Measurements from ENCODE around the gene HK2. TPM values are rescaled to one million over a fixed set of nuclear protein-coding genes. Genes with fewer than 3 reads are reported as not detected.
"Not testable (repeated sequence)": the region's sequence is repeated elsewhere in the genome, so short reads cannot be mapped to it uniquely, and the experiment has no call there.

HK2 gene
- total and polyA plus RNA-seq, 2 donors, result 4.8 to 8.2 TPM

- Histone ChIP-seq H3K36me3 (ENCODE audit: control insufficient read depth in 2 of 2, insufficient read depth in 2 of 2, low read length in 1 of 2) (peaks cover 8 to 27% of the 10 kb centered on the region in 2 donors), H3K9me3 (ENCODE audit: control insufficient read depth in 2 of 2, insufficient read depth in 1 of 2, low read length in 1 of 2) (no peaks in the 10 kb centered on the region)
Measured at GRCh38 chr2:74892609-74893008, 58.7 kb downstream of the HK2 start.

DNA sequence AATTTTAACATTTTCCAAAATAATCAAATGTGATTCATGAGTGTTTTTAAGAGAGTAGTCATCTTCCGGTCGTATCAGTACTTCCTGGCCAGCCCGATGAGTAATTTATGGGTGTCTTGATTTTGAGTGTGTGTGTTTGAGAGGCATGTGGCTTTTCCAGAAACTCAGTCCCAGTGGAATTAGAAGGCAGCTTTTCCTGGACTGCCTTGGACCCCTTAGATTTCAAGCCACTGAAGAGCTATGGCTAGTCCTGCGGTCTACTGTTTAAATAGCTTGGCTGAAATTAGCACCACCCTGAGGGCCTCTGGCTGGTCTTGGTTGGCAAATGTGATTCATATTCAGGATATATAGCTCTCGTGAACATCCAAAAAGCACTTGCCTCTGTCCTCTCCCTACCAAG is 59.4 kb downstream of the HK2 start:
- WGBS, result 89% methylated on average over 5 of the region's 5 CpGs
- H3K9me3 ChIP-seq (ENCODE audit: control insufficient read depth in 2 of 2, insufficient read depth in 1 of 2, low read length in 1 of 2), result no peaks in the 10 kb centered on the region
- peaks cover 2 to 21% of the 10 kb centered on the region in 2 donors for H3K36me3 ChIP-seq (ENCODE audit: control insufficient read depth in 2 of 2, insufficient read depth in 2 of 2, low read length in 1 of 2)
- no peaks in the 10 kb centered on the region for H3K27me3 ChIP-seq (ENCODE audit: control insufficient read depth in 2 of 2, insufficient read depth in 1 of 2, low read length in 1 of 2)
- DNase-seq (ENCODE audit: low read depth in 6 of 9, low spot score in 9 of 9), result no peak
- H3K27ac ChIP-seq (ENCODE audit: low read depth in 1 of 2, low read length in 1 of 2), result no peak overlapping the region
- H3K4me1 ChIP-seq (ENCODE audit: control insufficient read depth in 2 of 2, insufficient read depth in 2 of 2, low read length in 2 of 2), result no peaks in the 10 kb centered on the region
- H3K4me3 ChIP-seq (ENCODE audit: low read length in 2 of 2), result no peak overlapping the region

More at GRCh38 chr2:74892609-74893008, 58.7 kb downstream of the HK2 start:
- Histone ChIP-seq H3K27me3 (ENCODE audit: control insufficient read depth in 2 of 2, insufficient read depth in 1 of 2, low read length in 1 of 2) (no peaks in the 10 kb centered on the region), H3K4me3 (ENCODE audit: low read length in 2 of 2) (no peak overlapping the region), H3K27ac (ENCODE audit: low read depth in 1 of 2, low read length in 1 of 2) (no peak overlapping the region), H3K4me1 (ENCODE audit: control insufficient read depth in 2 of 2, insufficient read depth in 2 of 2, low read length in 2 of 2) (no peaks in the 10 kb centered on the region)
- 94% methylated on average over 5 of the region's 5 CpGs for WGBS
- no peak for DNase-seq (ENCODE audit: low read depth in 6 of 9, low spot score in 9 of 9)

- 90% methylated on average over 6 of the region's 6 CpGs for WGBS
- no peaks in the 10 kb centered on the region for H3K9me3 ChIP-seq (ENCODE audit: control insufficient read depth in 2 of 2, insufficient read depth in 1 of 2, low read length in 1 of 2)
- no peak overlapping the region for H3K27ac ChIP-seq (ENCODE audit: low read depth in 1 of 2, low read length in 1 of 2)
- no peaks in the 10 kb centered on the region for H3K4me1 ChIP-seq (ENCODE audit: control insufficient read depth in 2 of 2, insufficient read depth in 2 of 2, low read length in 2 of 2)
- H3K27me3 ChIP-seq (ENCODE audit: control insufficient read depth in 2 of 2, insufficient read depth in 1 of 2, low read length in 1 of 2), result no peaks in the 10 kb centered on the region
- H3K4me3 ChIP-seq (ENCODE audit: low read length in 2 of 2), result no peak overlapping the region
- H3K36me3 ChIP-seq (ENCODE audit: control insufficient read depth in 2 of 2, insufficient read depth in 2 of 2, low read length in 1 of 2), result peaks cover 0 to 19% of the 10 kb centered on the region in 2 donors
- no peak for DNase-seq (ENCODE audit: low read depth in 6 of 9, low spot score in 9 of 9)
Measured at GRCh38 chr2:74894272-74894981, 60.5 kb downstream of the HK2 start.

GRCh38 chr2:74895001-74895400 is 61.1 kb downstream of the HK2 start:
- 95% methylated on average over 2 of the region's 2 CpGs for WGBS
- Histone ChIP-seq H3K27ac (ENCODE audit: low read depth in 1 of 2, low read length in 1 of 2) (no peak overlapping the region), H3K36me3 (ENCODE audit: control insufficient read depth in 2 of 2, insufficient read depth in 2 of 2, low read length in 1 of 2) (peaks cover 0 to 13% of the 10 kb centered on the region in 2 donors), H3K9me3 (ENCODE audit: control insufficient read depth in 2 of 2, insufficient read depth in 1 of 2, low read length in 1 of 2) (no peaks in the 10 kb centered on the region), H3K4me1 (ENCODE audit: control insufficient read depth in 2 of 2, insufficient read depth in 2 of 2, low read length in 2 of 2) (no peaks in the 10 kb centered on the region), H3K4me3 (ENCODE audit: low read length in 2 of 2) (no peak overlapping the region), H3K27me3 (ENCODE audit: control insufficient read depth in 2 of 2, insufficient read depth in 1 of 2, low read length in 1 of 2) (no peaks in the 10 kb centered on the region)
- no peak for DNase-seq (ENCODE audit: low read depth in 6 of 9, low spot score in 9 of 9)

GRCh38 chr2:74896232-74896631 is 62.3 kb downstream of the HK2 start:
- Histone ChIP-seq H3K36me3 (ENCODE audit: control insufficient read depth in 2 of 2, insufficient read depth in 2 of 2, low read length in 1 of 2) (peaks cover 0 to 5% of the 10 kb centered on the region in 2 donors), H3K27ac (ENCODE audit: low read depth in 1 of 2, low read length in 1 of 2) (no peak overlapping the region), H3K9me3 (ENCODE audit: control insufficient read depth in 2 of 2, insufficient read depth in 1 of 2, low read length in 1 of 2) (no peaks in the 10 kb centered on the region), H3K27me3 (ENCODE audit: control insufficient read depth in 2 of 2, insufficient read depth in 1 of 2, low read length in 1 of 2) (no peaks in the 10 kb centered on the region), H3K4me3 (ENCODE audit: low read length in 2 of 2) (no peak overlapping the region), H3K4me1 (ENCODE audit: control insufficient read depth in 2 of 2, insufficient read depth in 2 of 2, low read length in 2 of 2) (no peaks in the 10 kb centered on the region)
- no peak for DNase-seq (ENCODE audit: low read depth in 6 of 9, low spot score in 9 of 9)

DNA sequence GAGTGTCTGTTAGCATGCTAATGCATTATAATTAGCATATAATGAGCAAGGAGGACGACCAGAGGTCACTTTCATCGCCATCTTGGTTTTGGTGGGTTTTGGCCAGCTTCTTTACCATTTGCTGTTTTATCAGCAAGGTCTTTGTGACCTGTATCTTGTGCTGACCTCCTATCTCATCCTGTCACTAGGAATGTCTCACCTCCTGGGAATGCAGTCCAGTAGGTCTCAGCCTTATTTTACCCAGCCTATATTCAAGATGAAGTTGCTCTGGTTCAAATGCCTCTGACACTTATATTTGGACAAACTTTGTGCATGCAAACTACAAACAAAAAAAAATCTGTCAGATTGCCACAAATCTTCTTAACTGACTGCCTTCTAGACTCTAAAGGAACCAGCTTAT is 66.3 kb downstream of the HK2 start:
- not testable (repeated sequence) for H3K27me3 ChIP-seq (ENCODE audit: control insufficient read depth in 2 of 2, insufficient read depth in 1 of 2, low read length in 1 of 2); DNase-seq (ENCODE audit: low read depth in 6 of 9, low spot score in 9 of 9); H3K27ac ChIP-seq (ENCODE audit: low read depth in 1 of 2, low read length in 1 of 2); H3K9me3 ChIP-seq (ENCODE audit: control insufficient read depth in 2 of 2, insufficient read depth in 1 of 2, low read length in 1 of 2); H3K4me3 ChIP-seq (ENCODE audit: low read length in 2 of 2); H3K36me3 ChIP-seq (ENCODE audit: control insufficient read depth in 2 of 2, insufficient read depth in 2 of 2, low read length in 1 of 2); H3K4me1 ChIP-seq (ENCODE audit: control insufficient read depth in 2 of 2, insufficient read depth in 2 of 2, low read length in 2 of 2)
- WGBS, result 92% methylated on average over 2 of the region's 2 CpGs

DNA sequence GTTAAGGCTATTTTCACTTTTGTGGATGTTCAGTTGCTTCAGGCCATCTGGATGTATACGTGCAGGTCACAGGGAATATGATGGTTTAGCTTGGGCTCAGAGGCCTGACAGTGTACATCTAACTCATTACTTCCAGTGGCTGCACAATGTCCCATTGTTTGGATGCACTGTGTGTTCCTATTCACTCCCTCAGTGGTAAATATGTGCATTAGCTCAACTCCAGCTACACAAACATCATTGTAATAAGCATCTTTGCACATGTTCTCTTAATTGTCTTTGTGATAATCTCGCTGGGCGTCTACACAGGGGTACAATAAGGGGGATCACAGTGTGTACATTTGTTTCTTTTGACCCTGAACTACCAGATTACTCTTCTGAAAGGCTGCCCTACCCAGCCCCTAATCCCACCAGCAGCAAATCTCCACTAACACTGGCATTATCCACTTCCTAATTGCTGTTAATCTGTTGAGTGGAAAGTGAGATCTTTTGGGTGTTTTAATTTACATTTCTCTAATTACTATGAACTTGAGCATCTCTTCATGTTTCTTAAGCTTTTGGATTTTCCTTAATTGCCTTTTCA is 68.4 kb downstream of the HK2 start:
- Histone ChIP-seq H3K4me1 (ENCODE audit: control insufficient read depth in 2 of 2, insufficient read depth in 2 of 2, low read length in 2 of 2) (no peaks in the 10 kb centered on the region), H3K4me3 (ENCODE audit: low read length in 2 of 2) (no peak overlapping the region), H3K27ac (ENCODE audit: low read depth in 1 of 2, low read length in 1 of 2) (no peak overlapping the region), H3K9me3 (ENCODE audit: control insufficient read depth in 2 of 2, insufficient read depth in 1 of 2, low read length in 1 of 2) (no peaks in the 10 kb centered on the region), H3K36me3 (ENCODE audit: control insufficient read depth in 2 of 2, insufficient read depth in 2 of 2, low read length in 1 of 2) (no peaks in the 10 kb centered on the region), H3K27me3 (ENCODE audit: control insufficient read depth in 2 of 2, insufficient read depth in 1 of 2, low read length in 1 of 2) (no peaks in the 10 kb centered on the region)
- no peak for DNase-seq (ENCODE audit: low read depth in 6 of 9, low spot score in 9 of 9)
- 95% methylated on average over 3 of the region's 3 CpGs for WGBS

- Histone ChIP-seq H3K4me3 (ENCODE audit: low read length in 2 of 2) (no peak overlapping the region), H3K9me3 (ENCODE audit: control insufficient read depth in 2 of 2, insufficient read depth in 1 of 2, low read length in 1 of 2) (no peaks in the 10 kb centered on the region), H3K27ac (ENCODE audit: low read depth in 1 of 2, low read length in 1 of 2) (no peak overlapping the region), H3K36me3 (ENCODE audit: control insufficient read depth in 2 of 2, insufficient read depth in 2 of 2, low read length in 1 of 2) (no peaks in the 10 kb centered on the region), H3K27me3 (ENCODE audit: control insufficient read depth in 2 of 2, insufficient read depth in 1 of 2, low read length in 1 of 2) (peaks cover 0 to 9% of the 10 kb centered on the region in 2 donors), H3K4me1 (ENCODE audit: control insufficient read depth in 2 of 2, insufficient read depth in 2 of 2, low read length in 2 of 2) (peaks cover 0 to 7% of the 10 kb centered on the region in 2 donors)
- DNase-seq (ENCODE audit: low read depth in 6 of 9, low spot score in 9 of 9), result no peak
- 96% methylated on average over 5 of the region's 5 CpGs for WGBS
Measured at GRCh38 chr2:74906395-74906794, 72.5 kb downstream of the HK2 start.

DNA sequence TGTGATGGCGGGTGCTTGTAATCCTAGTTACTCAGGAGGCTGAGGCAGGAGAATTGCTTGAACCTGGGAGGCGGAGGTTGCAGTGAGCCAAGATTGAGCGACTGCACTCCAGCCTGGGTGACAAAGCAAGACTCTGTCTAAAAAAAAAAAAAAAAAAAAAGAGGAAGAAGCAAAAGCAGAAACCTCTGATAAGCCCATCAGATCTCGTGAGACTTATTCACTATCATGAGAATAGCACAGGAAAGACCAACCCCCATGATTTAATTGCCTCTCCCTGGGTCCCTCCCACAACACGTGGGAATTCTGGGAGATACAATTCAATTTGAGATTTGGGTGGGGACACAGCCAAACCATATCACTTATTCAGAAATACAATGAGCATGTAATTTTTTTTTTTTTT is 73.6 kb downstream of the HK2 start:
- not testable (repeated sequence) for H3K4me3 ChIP-seq (ENCODE audit: low read length in 2 of 2); H3K27me3 ChIP-seq (ENCODE audit: control insufficient read depth in 2 of 2, insufficient read depth in 1 of 2, low read length in 1 of 2); H3K27ac ChIP-seq (ENCODE audit: low read depth in 1 of 2, low read length in 1 of 2); H3K9me3 ChIP-seq (ENCODE audit: control insufficient read depth in 2 of 2, insufficient read depth in 1 of 2, low read length in 1 of 2); H3K4me1 ChIP-seq (ENCODE audit: control insufficient read depth in 2 of 2, insufficient read depth in 2 of 2, low read length in 2 of 2); DNase-seq (ENCODE audit: low read depth in 6 of 9, low spot score in 9 of 9); H3K36me3 ChIP-seq (ENCODE audit: control insufficient read depth in 2 of 2, insufficient read depth in 2 of 2, low read length in 1 of 2)
- 74% methylated on average over 5 of the region's 5 CpGs for WGBS

Measured in thymus (tissue), 11 donors.